Left lung (tissue), 10 donors: ENCODE data around the gene HMGCS1. TPM values are rescaled to one million over a fixed set of nuclear protein-coding genes. Genes with fewer than 3 reads are reported as not detected.

Source experiments
- ATAC-seq: fragments of 200-7000 bp; cut with Tn5 transposase; one replicate; pipeline ENCODE4 v1.9.1; 2020; ENCODE audit warnings: moderate library complexity
- DNase-seq, 4 donors: peaks; one replicate each; pipeline ENCODE4 v3.0.0-alpha.2; 2013 to 2020
- H3K27ac ChIP-seq, 2 donors: fragments of 200-600 bp; sonication (generic) in 1 of 2; one replicate each; pipeline versions ENCODE4 v1.5.0 to v1.8.0; 2020 to 2021
- H3K27me3 ChIP-seq, 2 donors: fragments of 200-600 bp; sonication (generic) in 1 of 2; one replicate each; pipeline versions ENCODE4 v1.5.0 to v1.8.0; 2020 to 2021
- H3K36me3 ChIP-seq, 2 donors: fragments of 200-600 bp; sonication (generic) in 1 of 2; one replicate each; pipeline versions ENCODE4 v1.5.0 to v1.8.0; 2020 to 2021
- H3K4me1 ChIP-seq, 2 donors: fragments of 200-600 bp; one replicate each; pipeline ENCODE4 v1.8.0; 2021
- H3K4me3 ChIP-seq, 2 donors: fragments of 200-600 bp; sonication (generic) in 1 of 2; one replicate each; pipeline versions ENCODE4 v1.5.0 to v1.8.0; 2020 to 2021; ENCODE audit warnings: mild to moderate bottlenecking in 1 of 2
- H3K9me3 ChIP-seq, 2 donors: fragments of 200-600 bp; sonication (generic) in 1 of 2; one replicate each; pipeline versions ENCODE4 v1.5.0 to v1.8.0; 2020 to 2021
- CTCF ChIP-seq, 2 donors: fragments of 200-600 bp; sonication (generic) in 1 of 2; IDR thresholded peaks; one replicate each; pipeline versions ENCODE4 v1.5.0 to v1.8.0; 2021; ENCODE audit warnings: antibody characterized with exemption in 2 of 2
- intact Hi-C, 2 donors: fragments of 100-400 bp; cut with DNase I; formaldehyde crosslinking; loops; one replicate each; pipeline versions ENCODE4 v1.11.2 to v1.14.2; 2022
- polyA plus RNA-seq, 6 donors: library from polyadenylated mRNA; unstranded; fragments of 120-200 nt; gene quantifications; one replicate each; pipeline ENCODE4 v1.2.1, GENCODE V29; 2013; ENCODE audit not compliant: insufficient read length in 6 of 6
- total RNA-seq, 2 donors: library from RNA; stranded (reverse); fragmentation: NEBNext Ultra II Directional; extraction: Animal tissue kit (Norgen Biotek cat#: 25700); gene quantifications; one replicate each; pipeline ENCODE4 v1.2.1, GENCODE V29; 2021
- donor health status: DM: no; HTN: yes; CAD: no.
- donor health status: DM: no; HTN: no; CAD: no.

The HMGCS1 gene
- total and polyA plus RNA-seq, 8 donors = 49.2 to 279 (median 59.5) TPM

- TF ChIP-seq CTCF (IDR thresholded peaks at IDR 0.05) = no peak
- Histone ChIP-seq H3K4me3 (no peak overlapping the region), H3K36me3 (no peaks in the 10 kb centered on the region), H3K27me3 (no peaks in the 10 kb centered on the region), H3K9me3 (no peaks in the 10 kb centered on the region), H3K4me1 (peaks cover 3 to 22% of the 10 kb centered on the region in 2 donors), H3K27ac (no peak overlapping the region)
- DNase-seq = no peak
- ATAC-seq = no peak
- intact Hi-C loops = no loop called here
These were observed 2.1 kb upstream of the HMGCS1 start for GRCh38 chr5:43315263-43315662.

GRCh38 chr5:43314724-43315123 is 1.5 kb upstream of the HMGCS1 start:
- intact Hi-C loops = no loop called here
- Histone ChIP-seq H3K36me3 (no peaks in the 10 kb centered on the region), H3K4me3 (no peak overlapping the region), H3K4me1 (peaks cover 3 to 22% of the 10 kb centered on the region in 2 donors), H3K9me3 (no peaks in the 10 kb centered on the region), H3K27ac (peak overlapping the region in 1 of 2 donors; percentile 93), H3K27me3 (no peaks in the 10 kb centered on the region)
- ATAC-seq (no peak), DNase-seq (no peak)
- no peak for TF ChIP-seq CTCF (IDR thresholded peaks at IDR 0.05)

GRCh38 chr5:43313854-43314457 is 744 bp upstream of the HMGCS1 start:
- DNase-seq = peak in 2 of 4 donors; percentile 15 to 26
- Histone ChIP-seq H3K36me3 (no peaks in the 10 kb centered on the region), H3K9me3 (no peaks in the 10 kb centered on the region), H3K27ac (peak overlapping the region; percentile 79 to 93), H3K4me3 (peak overlapping the region; percentile 24 to 90), H3K4me1 (peaks cover 3 to 28% of the 10 kb centered on the region in 2 donors), H3K27me3 (no peaks in the 10 kb centered on the region)
- no peak for TF ChIP-seq CTCF (IDR thresholded peaks at IDR 0.05)
- intact Hi-C loops = no loop called here
- ATAC-seq = no peak

- Histone ChIP-seq H3K27me3 (no peaks in the 10 kb centered on the region), H3K4me1 (peaks cover 3 to 30% of the 10 kb centered on the region in 2 donors), H3K27ac (peak overlapping the region; percentile 88 to 93), H3K4me3 (peak overlapping the region; percentile 83 to 90), H3K36me3 (no peaks in the 10 kb centered on the region), H3K9me3 (no peaks in the 10 kb centered on the region)
- DNase-seq = no peak
- peak; percentile 10 for ATAC-seq
- TF ChIP-seq CTCF (IDR thresholded peaks at IDR 0.05) = no peak
- intact Hi-C loops = no loop called here
These were observed 545 bp downstream of the HMGCS1 start for GRCh38 chr5:43312699-43313034.

GRCh38 chr5:43312076-43312661 is 1.0 kb downstream of the HMGCS1 start:
- TF ChIP-seq CTCF (IDR thresholded peaks at IDR 0.05) = no peak
- DNase-seq (no peak), ATAC-seq (no peak)
- intact Hi-C loops = no loop called here
- Histone ChIP-seq H3K27ac (peak overlapping the region in 1 of 2 donors; percentile 93), H3K36me3 (no peaks in the 10 kb centered on the region), H3K4me1 (peaks cover 3 to 30% of the 10 kb centered on the region in 2 donors), H3K9me3 (no peaks in the 10 kb centered on the region), H3K27me3 (no peaks in the 10 kb centered on the region), H3K4me3 (peak overlapping the region; percentile 83 to 90)
